Caki2 (cell line): ENCODE measurements around the gene ACTR2. TPM values are rescaled to one million over a fixed set of nuclear protein-coding genes. Genes with fewer than 3 reads are reported as not detected.
A peak's percentile ranks its signal among the peaks of the same experiment; 100 is the strongest.
"Not testable (repeated sequence)": the region's sequence is repeated elsewhere in the genome, so short reads cannot be mapped to it uniquely, and the experiment has no call there.

ENCODE experiments used
- DNase-seq: peaks from one replicate; pipeline ENCODE4 v3.0.0-alpha.2; 2015; ENCODE audit warnings: low read depth
- in situ Hi-C: cut with HindIII; loops from 2 replicates; pipeline ENCODE4 v1.10.0; 2016; ENCODE audit warnings: low sequenced_read_pairs, low pct_unique_long_range_greater_than_20kb, mixed read lengths
- total RNA-seq: library from RNA; depleted of rRNA; stranded (reverse); fragments of >200 nt; shearing (Covaris generic); gene quantifications from 2 replicates; pipeline ENCODE4 v1.2.3, GENCODE V29; 2014; ENCODE audit warnings: low replicate concordance

ACTR2 gene
- total RNA-seq, 1 experiment from 2014 or later = 12.2 TPM

DNA sequence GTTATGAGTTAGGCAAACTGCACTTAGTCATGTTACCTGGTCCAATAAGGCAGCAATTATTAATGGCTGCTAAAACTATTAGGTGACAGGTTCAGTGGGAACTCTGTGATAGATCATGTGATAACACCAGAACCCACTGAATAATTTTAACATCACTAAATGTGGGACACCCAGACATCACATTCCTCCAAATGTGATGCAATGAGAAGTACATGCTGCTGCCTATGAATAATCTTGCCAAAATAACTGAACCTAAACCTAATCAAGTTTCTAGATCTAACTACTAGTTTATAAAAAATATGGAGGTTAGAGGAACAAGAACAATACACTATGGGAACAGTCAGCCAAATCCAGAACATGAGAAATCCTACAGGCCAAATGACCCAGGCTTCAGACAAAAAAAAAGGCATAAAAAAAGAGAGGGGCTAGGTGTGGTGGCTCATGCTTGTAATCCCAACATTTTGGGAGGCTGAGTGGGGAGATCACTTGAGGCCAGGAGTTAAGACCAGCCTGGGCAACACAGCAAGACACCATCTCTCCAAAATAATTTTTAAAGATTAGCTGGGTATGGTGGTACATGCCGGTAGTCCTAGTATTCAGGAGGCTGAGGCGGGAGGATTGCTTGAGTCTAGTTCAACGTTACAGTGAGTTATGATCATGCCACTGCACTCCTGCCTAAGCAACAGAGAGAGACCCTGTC, 7.0 kb upstream of the ACTR2 start:
- in situ Hi-C loops = no loop called here
- no peak for DNase-seq

DNA sequence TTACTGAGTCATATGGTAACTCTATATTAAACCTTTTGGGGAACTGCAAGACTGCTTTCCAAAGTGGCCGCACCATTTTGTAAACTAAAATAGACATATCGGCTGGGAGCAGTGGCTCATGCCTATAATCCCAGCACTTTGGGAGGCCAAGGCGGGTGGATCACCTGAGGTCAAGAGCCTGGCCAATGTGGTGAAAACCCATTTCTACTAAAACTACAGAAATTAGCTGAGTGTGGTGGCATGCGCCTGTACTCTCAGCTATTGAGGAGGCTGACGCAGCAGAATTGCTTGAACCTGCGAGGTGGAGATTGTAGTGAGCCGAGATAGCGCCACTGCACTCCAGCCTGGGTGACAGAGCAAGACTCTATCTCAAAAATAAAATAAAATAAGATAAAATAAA, 6.4 kb upstream of the ACTR2 start:
- in situ Hi-C loops = not testable (repeated sequence)

DNA sequence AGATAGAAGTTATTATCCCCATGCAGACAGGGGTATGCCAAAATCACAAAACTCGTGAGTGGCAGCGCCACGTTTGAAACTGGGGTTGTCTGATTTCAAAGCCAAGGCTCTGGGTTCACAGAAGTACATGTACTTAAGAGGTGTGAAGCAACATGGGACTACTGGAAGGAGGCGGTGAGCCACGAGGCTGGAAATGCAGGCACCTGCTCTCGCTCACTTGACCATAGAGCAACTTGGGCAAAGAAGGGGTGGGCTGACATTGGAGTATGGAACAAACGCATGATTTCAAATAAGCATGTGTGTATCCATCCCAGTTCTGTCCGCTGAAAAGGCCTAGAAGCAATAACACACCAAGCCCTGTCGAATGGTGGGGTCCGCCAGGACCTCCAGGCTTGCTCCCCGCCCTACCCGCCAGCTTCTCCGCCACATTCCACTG, 593 bp upstream of the ACTR2 start:
- in situ Hi-C loops = no loop called here
- DNase-seq = no peak

More for the DNA sequence above, 6.4 kb upstream of the ACTR2 start:
- not testable (repeated sequence) for DNase-seq

DNA sequence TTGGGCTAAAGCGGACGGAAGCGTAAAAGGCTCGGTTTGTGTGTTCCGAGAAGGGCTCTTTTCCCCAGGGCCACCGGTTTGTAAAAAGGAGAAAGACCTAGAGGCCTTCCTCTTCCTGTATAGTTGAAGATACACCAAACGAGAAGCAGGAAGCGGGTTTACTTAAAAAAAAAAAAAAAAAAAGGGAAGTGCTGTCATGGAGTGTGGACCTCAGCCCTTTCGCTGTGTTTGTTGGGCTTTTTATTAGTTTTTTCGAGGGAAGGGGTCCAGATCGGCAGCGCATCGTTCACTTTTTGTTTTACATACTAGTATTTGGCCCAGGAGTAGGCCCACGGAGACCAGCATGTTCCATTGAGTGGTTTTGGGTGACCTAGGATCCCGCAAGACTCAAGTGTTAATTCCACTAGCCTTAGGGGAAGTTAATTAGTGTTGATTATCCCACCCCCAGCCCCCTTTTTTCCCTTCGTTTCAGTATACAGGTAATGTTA, 676 bp downstream of the ACTR2 start:
- in situ Hi-C loops = no loop called here
- DNase-seq = peak; percentile 74

DNA sequence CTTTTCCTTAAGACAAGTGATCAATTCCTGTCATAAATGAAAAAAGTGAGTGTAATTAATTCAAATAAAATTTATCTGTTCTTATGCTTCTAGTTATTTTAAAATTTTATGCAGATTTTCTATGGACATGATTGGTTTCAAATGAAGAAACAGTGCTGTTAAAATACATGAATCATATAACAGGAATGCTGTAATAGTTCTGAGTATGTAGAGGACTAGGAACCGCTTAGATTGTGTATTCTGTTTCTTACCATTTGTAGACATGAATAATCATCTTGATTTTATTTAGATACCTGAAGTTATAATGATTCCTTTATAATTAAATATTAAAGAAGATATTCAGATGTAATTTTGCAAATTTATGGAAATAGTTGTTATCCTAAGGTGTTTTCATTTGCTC, 3.5 kb downstream of the ACTR2 start:
- in situ Hi-C loops = no loop called here
- DNase-seq = no peak

DNA sequence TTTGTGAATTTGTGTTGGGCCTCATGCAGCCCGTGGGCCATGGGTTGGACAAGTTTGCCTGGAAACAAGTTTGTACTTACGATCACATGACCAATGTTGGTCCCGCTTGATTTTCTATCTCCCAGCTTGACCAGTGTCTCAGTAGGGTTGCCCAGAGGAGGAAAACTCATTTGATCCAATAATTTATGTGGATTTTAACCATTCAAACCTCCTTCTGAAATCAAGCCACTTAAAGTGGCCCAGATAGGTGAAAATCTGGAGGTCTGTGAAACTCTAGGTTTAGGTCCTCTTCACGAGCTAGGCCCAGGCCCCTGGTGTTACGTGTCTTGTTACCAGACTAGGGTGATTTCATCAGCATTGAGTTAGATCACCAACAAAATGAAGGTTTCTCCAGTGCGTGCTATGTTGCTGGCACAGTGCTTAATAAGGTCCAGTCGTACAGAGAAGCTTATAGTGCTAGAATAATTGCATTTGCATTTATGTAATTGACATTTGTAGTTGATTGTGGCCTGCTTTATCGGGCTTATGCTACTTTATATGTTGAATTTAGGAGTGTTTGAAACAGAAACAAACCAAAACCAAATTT, 4.4 kb downstream of the ACTR2 start:
- in situ Hi-C loops = no loop called here
- DNase-seq = no peak

DNA sequence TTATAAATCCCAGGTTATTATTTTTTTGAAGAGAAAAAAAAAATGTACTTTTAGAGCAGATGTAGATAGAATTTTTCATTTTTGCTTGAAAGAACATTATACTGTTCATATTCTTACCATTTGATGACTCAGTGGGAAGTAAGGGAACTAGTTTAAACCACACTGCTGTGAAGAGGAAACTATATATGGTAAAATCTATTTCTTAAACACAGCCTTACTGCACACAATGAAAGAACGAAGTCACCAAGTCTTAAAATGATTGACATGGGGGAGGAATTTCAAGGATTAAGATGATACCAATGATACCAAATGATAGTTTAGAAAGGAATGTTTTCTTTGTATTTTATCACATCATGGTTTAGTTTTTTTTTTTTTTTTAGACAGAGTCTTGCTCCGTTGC, 5.0 kb downstream of the ACTR2 start:
- in situ Hi-C loops = no loop called here

DNA sequence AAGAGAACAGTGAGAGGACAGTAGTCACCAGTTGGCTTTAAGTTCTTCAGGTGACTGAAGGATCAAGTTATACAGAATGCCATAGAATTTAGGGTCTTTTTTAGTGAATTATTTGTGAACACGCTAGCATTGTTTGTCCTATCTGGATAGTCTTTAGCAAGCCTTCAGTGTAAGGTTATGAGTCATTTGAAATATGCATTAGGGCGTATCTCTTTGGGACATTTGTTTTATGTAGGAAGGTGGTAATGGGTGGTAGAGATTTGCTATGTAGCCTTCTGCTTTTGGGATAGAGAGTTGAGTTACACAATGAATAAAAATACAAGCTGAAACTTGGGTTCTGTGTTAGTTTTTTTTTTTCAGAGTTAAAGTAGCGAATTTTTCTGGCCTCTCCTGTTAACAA, 13.0 kb downstream of the ACTR2 start:
- no peak for DNase-seq
- in situ Hi-C loops = no loop called here

More for the DNA sequence above, 5.0 kb downstream of the ACTR2 start:
- DNase-seq = peak; percentile 25

DNA sequence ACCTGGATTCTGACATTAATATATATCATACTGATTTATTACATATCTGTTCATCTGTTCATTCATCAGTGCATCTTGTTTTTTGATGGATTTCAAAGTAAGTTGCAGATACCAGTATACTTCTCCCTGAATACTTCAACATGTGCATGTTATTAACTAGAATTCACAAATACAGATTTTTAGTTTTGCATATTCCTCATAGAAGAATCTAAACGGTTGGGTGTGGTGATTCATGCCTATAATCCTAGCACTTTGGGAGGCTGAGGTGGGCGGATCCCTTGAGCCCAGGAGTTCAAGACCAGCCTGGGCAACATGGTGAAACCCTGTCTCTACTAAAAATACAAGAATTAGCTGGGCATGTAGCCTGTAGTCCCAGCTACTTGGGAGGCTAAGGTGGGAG, 16.8 kb downstream of the ACTR2 start:
- in situ Hi-C loops, DNase-seq: not testable (repeated sequence)

DNA sequence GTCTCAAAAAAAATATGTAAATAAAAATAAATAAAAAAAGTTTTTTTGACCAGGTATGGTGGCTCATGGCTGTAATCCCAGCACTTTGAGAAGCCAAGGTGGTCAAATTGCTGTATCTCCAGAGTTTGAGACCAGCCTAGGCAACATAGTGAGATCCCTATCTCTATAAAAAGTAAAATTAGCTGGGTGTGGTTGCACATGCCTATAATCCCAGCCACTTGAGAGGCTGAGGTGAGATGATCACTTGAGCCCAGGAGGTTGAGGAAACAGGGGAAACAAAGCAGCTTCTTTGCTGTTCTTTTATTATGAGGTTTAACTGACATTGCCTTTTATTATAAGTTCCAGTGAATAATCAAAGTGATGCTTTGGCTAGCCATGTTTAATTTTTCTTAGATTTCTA, 25.0 kb downstream of the ACTR2 start:
- in situ Hi-C loops = no loop called here

DNA sequence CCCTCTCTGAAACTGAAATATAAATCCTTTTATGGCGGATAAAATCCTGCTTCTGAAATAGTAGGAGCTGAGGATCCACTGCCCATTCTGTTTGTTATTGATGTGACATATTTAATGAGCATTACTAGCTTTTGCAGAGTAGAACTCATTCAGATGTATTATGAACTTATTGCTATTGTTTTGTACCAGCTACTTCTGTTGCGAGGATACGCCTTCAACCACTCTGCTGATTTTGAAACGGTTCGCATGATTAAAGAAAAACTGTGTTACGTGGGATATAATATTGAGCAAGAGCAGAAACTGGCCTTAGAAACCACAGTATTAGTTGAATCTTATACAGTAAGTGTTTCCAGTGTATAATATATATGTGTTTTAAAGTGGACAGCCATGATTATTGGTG, 27.7 kb downstream of the ACTR2 start:
- in situ Hi-C loops = no loop called here
- DNase-seq = no peak

More for the DNA sequence above, 25.0 kb downstream of the ACTR2 start:
- no peak for DNase-seq

DNA sequence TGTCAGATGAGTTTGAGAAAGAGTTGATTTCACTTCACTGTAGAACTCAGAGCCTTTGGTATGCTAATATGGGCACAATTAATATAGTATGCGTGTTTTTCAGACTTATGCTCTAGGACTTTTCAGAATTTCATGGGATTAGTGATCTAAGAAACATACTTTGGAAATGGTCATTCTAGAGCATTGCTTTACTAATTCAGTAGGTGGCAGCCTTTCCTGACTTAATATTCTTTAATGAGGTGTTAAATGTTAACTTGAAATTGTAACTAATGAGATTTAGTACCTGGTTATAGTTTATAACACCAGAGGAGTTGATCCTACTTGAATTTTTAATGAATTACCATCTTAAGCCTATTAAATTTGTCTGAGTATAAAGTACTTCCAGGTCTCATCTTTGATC, 28.4 kb downstream of the ACTR2 start:
- in situ Hi-C loops = no loop called here
- no peak for DNase-seq

DNA sequence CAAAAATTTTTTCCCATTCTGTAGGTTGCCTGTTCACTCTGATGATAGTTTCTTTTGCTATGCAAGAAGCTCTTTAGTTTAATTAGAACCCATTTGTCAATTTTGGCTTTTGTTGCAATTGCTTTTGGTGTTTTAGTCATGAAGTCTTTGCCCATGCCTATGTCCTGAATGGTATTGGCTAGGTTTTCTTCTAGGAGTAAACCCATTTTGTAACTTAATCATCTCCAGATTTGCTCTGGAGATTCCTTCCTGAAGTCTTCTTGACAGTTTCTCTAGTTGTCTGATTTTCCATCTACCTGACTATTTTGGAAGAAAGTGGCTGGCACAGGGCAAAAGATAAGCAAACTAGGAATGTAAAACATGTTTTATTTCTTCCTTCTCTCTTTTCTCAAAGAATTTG, 30.2 kb downstream of the ACTR2 start:
- in situ Hi-C loops = not testable (repeated sequence)

DNA sequence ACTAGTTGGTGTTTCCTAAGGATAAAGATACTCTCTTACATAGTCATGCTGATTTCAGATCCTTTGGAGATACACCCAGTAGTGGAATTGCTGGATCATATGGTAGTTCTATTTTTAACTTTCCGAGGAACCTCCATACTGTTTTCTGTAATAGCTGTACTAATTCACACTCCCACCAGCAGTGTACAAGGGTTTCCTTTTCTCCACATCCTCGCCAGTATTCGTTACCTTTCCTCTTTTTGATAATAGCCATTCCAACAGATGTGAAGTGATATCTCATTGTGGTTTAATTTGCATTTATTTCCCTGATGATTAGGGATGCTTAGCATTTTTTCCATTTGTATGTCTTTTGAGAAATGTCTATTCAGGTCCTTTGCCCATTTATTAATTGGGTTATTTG, 34.0 kb downstream of the ACTR2 start:
- in situ Hi-C loops = no loop called here

More for the DNA sequence above, 30.2 kb downstream of the ACTR2 start:
- DNase-seq = not testable (repeated sequence)

DNA sequence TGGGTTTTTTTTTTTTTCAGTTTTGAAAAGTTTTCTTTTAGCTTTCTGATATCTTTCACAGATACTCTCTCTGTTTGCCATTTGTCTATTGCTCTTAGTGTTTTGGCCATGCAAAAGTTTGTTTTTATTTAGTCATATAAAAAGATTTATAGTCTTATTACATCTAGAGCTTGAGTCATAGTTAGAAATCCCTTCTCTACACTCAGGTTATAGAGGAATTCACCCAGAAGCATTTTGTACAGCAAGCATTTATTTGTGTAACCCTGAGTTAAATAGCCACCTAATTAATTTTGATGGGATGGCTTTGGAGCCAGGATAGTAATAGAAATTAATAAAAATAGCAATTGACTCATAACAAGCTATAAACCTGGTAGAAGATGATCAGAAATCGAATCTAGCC, 35.6 kb downstream of the ACTR2 start:
- in situ Hi-C loops = no loop called here
- no peak for DNase-seq

More for the DNA sequence above, 34.0 kb downstream of the ACTR2 start:
- no peak for DNase-seq

DNA sequence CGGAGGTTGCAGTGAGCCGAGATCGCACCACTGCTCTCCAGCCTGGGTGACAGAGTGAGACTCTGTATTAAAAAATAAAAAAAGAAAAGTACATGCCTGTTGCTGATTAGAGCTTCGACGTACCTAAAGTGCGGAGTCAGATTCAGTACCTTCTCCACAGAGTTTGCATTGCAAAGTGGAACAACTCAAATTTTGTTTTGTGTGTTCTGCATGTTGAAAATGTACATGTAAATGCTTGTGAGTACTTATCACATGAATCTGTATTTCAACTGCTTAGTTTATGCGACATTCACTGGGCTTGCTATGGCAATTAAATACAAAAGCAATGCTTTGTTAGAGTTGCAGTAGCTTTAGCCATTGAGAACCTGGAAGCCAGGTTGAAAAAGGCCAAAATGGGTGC, 36.4 kb downstream of the ACTR2 start:
- no peak for DNase-seq
- in situ Hi-C loops = no loop called here

DNA sequence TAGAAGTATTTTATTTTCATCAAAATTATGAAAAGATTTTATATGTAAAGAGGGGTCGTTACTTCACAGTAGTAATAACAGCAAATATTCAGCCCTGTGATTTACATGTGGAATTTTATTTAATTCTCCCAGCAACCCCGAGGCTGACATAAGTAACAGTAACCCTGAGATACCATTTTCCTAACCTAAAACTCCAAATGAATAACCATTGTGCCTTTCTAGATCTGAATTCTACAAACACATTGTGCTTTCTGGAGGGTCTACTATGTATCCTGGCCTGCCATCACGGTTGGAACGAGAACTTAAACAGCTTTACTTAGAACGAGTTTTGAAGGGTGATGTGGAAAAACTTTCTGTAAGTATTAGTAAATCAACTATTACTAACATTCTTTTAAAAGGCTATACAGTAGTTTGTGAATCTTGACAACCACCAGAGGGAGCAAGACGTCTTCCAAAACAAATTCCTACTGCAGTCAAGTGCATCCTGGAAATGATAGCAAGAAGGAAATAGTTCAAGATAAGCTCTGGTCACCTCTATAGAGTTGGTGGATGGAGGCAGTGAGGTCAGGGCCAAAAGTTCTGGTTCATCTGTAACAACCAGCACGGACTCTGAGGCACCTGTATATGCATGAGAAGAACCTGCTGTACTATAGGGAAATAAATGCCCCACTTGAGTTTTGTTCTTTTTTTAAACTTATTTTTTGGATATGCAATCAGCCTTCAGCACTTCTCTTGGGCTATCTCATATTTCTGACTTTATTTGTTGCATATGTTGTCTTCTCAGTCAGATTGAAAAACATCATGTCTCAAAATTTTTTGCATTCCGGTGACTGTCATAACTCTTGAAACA, 37.4 kb downstream of the ACTR2 start:
- in situ Hi-C loops = no loop called here
- peak; percentile 58 for DNase-seq

DNA sequence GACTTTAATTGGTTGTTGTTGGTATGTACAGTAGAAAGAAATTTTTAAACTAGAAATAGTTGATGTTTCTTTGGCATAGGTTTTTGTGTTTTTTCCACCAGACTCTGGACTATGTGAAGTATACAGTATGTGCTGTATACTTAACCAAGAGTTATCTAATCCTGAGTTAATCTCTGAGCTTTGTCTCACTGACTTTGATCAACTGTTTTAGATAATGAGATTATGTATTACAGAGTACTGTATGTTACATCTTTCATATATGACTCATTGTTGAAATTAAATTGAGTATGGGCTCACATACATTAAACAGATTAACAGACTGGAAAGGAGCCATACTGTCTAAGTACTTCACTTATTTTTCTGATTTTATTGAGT, 38.0 kb downstream of the ACTR2 start:
- DNase-seq = no peak
- in situ Hi-C loops = no loop called here

DNA sequence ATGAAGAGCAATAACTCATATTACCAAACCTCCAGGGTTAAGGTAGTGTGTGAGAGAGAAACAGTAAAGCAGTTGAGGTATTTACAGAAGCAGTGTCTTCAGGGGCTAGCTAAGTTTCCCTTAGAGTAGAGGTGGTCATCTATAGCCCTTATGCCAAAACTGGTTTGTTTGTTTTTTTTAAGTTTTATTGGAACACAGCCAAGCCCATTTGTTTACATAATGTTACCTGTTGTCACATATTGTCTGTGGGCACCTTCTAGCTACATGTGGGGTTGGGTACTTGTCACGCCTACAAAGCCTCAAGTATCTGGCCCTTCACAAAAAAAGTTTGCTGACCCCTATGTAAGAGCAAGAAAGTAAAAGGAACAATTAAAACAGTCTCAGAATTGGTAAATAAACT, 39.4 kb downstream of the ACTR2 start:
- in situ Hi-C loops = no loop called here

More for the DNA sequence above, 39.4 kb downstream of the ACTR2 start:
- no peak for DNase-seq
